ENCODE measurements around the gene TTYH2. TPM values are rescaled to one million over a fixed set of nuclear protein-coding genes. Genes with fewer than 3 reads are reported as not detected.
"Not testable (repeated sequence)": the region's sequence is repeated elsewhere in the genome, so short reads cannot be mapped to it uniquely, and the experiment has no call there.

The TTYH2 gene
- total RNA-seq, 3 donors from 2014 or later (not counting 1 experiment from before 2014, with no cell fraction given), result 4.3 to 7.9 (median 4.8) TPM

- H3K27me3 Mint-ChIP-seq (ENCODE audit: low read depth in 2 of 2), result no peaks in the 10 kb centered on the region
- H3K4me3 ChIP-seq (ENCODE audit: low read length), result no peak overlapping the region
Observed at GRCh38 chr17:74280093-74280513, 66.7 kb downstream of the TTYH2 start.

GRCh38 chr17:74281799-74282198 lies 68.4 kb downstream of the TTYH2 start:
- Histone ChIP-seq H3K36me3 (ENCODE audit: control insufficient read depth, insufficient read depth, low read length) (no peaks in the 10 kb centered on the region), H3K27me3 (ENCODE audit: control insufficient read depth, insufficient read depth, low read length) (no peaks in the 10 kb centered on the region), H3K4me3 (ENCODE audit: low read length) (no peak overlapping the region), H3K9me3 (ENCODE audit: control insufficient read depth, insufficient read depth, low read length) (no peaks in the 10 kb centered on the region), H3K4me1 (ENCODE audit: control insufficient read depth, insufficient read depth, low read length) (peaks cover 55% of the 10 kb centered on the region), H3K27ac (ENCODE audit: low read length) (no peak overlapping the region)
- TF ChIP-seq CTCF (IDR thresholded peaks at IDR 0.05), result no peak
- Mint-ChIP-seq H3K27ac (peak overlapping the region; percentile 48 to 88), H3K27me3 (ENCODE audit: low read depth in 2 of 2) (no peaks in the 10 kb centered on the region), H3K9me3 (no peaks in the 10 kb centered on the region), H3K36me3 (no peaks in the 10 kb centered on the region), H3K4me1 (peaks cover 30 to 32% of the 10 kb centered on the region in 2 donors), H3K4me3 (no peak overlapping the region)
- no peak for DNase-seq
- no peak for ATAC-seq
- 96% methylated on average over 20 of the region's 20 CpGs for WGBS (ENCODE audit: insufficient coverage)
- intact Hi-C loops (cut with micrococcal nuclease), result loop anchor here (5.0 kb wide), 1 partner anchor 69 kb away; the partner anchor contains the start of gene TTYH2

More at GRCh38 chr17:74280093-74280513, 66.7 kb downstream of the TTYH2 start:
- Mint-ChIP-seq H3K4me3 (peak overlapping the region; percentile 50), H3K27ac (peak overlapping the region; percentile 94 to 96), H3K36me3 (no peaks in the 10 kb centered on the region), H3K9me3 (no peaks in the 10 kb centered on the region), H3K4me1 (peaks cover 38 to 45% of the 10 kb centered on the region in 2 donors)
- no peaks in the 10 kb centered on the region for H3K9me3 ChIP-seq (ENCODE audit: control insufficient read depth, insufficient read depth, low read length)
- H3K27me3 ChIP-seq (ENCODE audit: control insufficient read depth, insufficient read depth, low read length), result no peaks in the 10 kb centered on the region
- ATAC-seq (peak; percentile 77 to 89 (median 84)), DNase-seq (peak; percentile 60 to 85)
- no peaks in the 10 kb centered on the region for H3K36me3 ChIP-seq (ENCODE audit: control insufficient read depth, insufficient read depth, low read length)
- 49% methylated on average over 9 of the region's 9 CpGs for WGBS (ENCODE audit: insufficient coverage)
- H3K27ac ChIP-seq (ENCODE audit: low read length), result peak overlapping the region; percentile 75
- intact Hi-C loops (cut with micrococcal nuclease), result loop anchor here (5.0 kb wide), 1 partner anchor 68 kb away; the partner anchor contains the start of gene TTYH2
- no peak for TF ChIP-seq CTCF (IDR thresholded peaks at IDR 0.05)
- H3K4me1 ChIP-seq (ENCODE audit: control insufficient read depth, insufficient read depth, low read length), result peaks cover 57% of the 10 kb centered on the region

GRCh38 chr17:74282274-74282586 lies 68.9 kb downstream of the TTYH2 start:
- H3K27me3 ChIP-seq (ENCODE audit: control insufficient read depth, insufficient read depth, low read length); H3K36me3 ChIP-seq (ENCODE audit: control insufficient read depth, insufficient read depth, low read length); H3K9me3 ChIP-seq (ENCODE audit: control insufficient read depth, insufficient read depth, low read length); H3K36me3 Mint-ChIP-seq; DNase-seq; H3K27me3 Mint-ChIP-seq (ENCODE audit: low read depth in 2 of 2); ATAC-seq; H3K4me3 ChIP-seq (ENCODE audit: low read length); H3K9me3 Mint-ChIP-seq: not testable (repeated sequence)
- 77% methylated on average over 4 of the region's 4 CpGs for WGBS (ENCODE audit: insufficient coverage)
- intact Hi-C loops (cut with micrococcal nuclease), result loop anchor here (5.0 kb wide), 1 partner anchor 70 kb away; the partner anchor contains the start of gene TTYH2
- H3K4me1 ChIP-seq (ENCODE audit: control insufficient read depth, insufficient read depth, low read length), result peaks cover 55% of the 10 kb centered on the region
- peak overlapping the region; percentile 62 for H3K27ac ChIP-seq (ENCODE audit: low read length)
- H3K27ac Mint-ChIP-seq, result peak overlapping the region; percentile 88 to 94
- H3K4me3 Mint-ChIP-seq, result peak overlapping the region; percentile 73
- H3K4me1 Mint-ChIP-seq, result peaks cover 29 to 31% of the 10 kb centered on the region in 2 donors

GRCh38 chr17:74282587-74283370 lies 69.4 kb downstream of the TTYH2 start:
- Mint-ChIP-seq H3K27me3 (ENCODE audit: low read depth in 2 of 2) (no peaks in the 10 kb centered on the region), H3K9me3 (no peaks in the 10 kb centered on the region), H3K4me1 (peaks cover 29 to 31% of the 10 kb centered on the region in 2 donors), H3K36me3 (no peaks in the 10 kb centered on the region), H3K4me3 (peak overlapping the region; percentile 73), H3K27ac (peak overlapping the region; percentile 88 to 94)
- Histone ChIP-seq H3K9me3 (ENCODE audit: control insufficient read depth, insufficient read depth, low read length) (no peaks in the 10 kb centered on the region), H3K27ac (ENCODE audit: low read length) (peak overlapping the region; percentile 62), H3K27me3 (ENCODE audit: control insufficient read depth, insufficient read depth, low read length) (no peaks in the 10 kb centered on the region), H3K4me1 (ENCODE audit: control insufficient read depth, insufficient read depth, low read length) (peaks cover 55% of the 10 kb centered on the region), H3K36me3 (ENCODE audit: control insufficient read depth, insufficient read depth, low read length) (no peaks in the 10 kb centered on the region), H3K4me3 (ENCODE audit: low read length) (no peak overlapping the region)
- no peak for TF ChIP-seq CTCF (IDR thresholded peaks at IDR 0.05)
- ATAC-seq (peak; percentile 58 to 64 (median 59)), DNase-seq (peak; percentile 39 to 79)
- WGBS (ENCODE audit: insufficient coverage), result 18% methylated on average over 7 of the region's 9 CpGs
- intact Hi-C loops (cut with micrococcal nuclease), result loop anchor here (5.0 kb wide), 1 partner anchor 70 kb away; the partner anchor contains the start of gene TTYH2

Data from natural killer cell (primary cell).